HUES48 (cell line): ENCODE measurements around the gene LRRN1.
A peak's percentile ranks its signal among the peaks of the same experiment; 100 is the strongest.

Experiments used
- H3K27ac ChIP-seq: one replicate; pipeline ENCODE4 v1.7.0; 2013; ENCODE audit warnings: low read depth, low read length, inconsistent platforms
- H3K27me3 ChIP-seq: 2 replicates; pipeline ENCODE4 v1.6.1; 2013; ENCODE audit warnings: mild to moderate bottlenecking, low read length; ENCODE audit not compliant: control insufficient read depth, insufficient read depth
- H3K36me3 ChIP-seq: 2 replicates; pipeline ENCODE4 v1.6.1; 2013; ENCODE audit warnings: low read length; ENCODE audit not compliant: control insufficient read depth, insufficient read depth
- H3K4me1 ChIP-seq: 2 replicates; pipeline ENCODE4 v1.6.1; 2013; ENCODE audit warnings: mild to moderate bottlenecking, low read length; ENCODE audit not compliant: control insufficient read depth, insufficient read depth
- H3K4me3 ChIP-seq: 2 replicates; pipeline ENCODE4 v1.5.1; 2013; ENCODE audit warnings: mild to moderate bottlenecking, low read depth, low read length
- H3K9ac ChIP-seq: 2 replicates; pipeline ENCODE4 v1.6.1; 2013; ENCODE audit warnings: mild to moderate bottlenecking, low read depth, low read length, moderate library complexity
- H3K9me3 ChIP-seq: 2 replicates; pipeline ENCODE4 v1.6.1; 2013; ENCODE audit warnings: low read length; ENCODE audit not compliant: control insufficient read depth, insufficient read depth

The LRRN1 gene

GRCh38 chr3:3782457-3782856, 16.8 kb upstream of the LRRN1 start:
- Histone ChIP-seq H3K27ac (no peak overlapping the region), H3K4me1 (no peaks in the 10 kb centered on the region), H3K36me3 (no peaks in the 10 kb centered on the region), H3K27me3 (no peaks in the 10 kb centered on the region), H3K4me3 (no peak overlapping the region), H3K9me3 (no peaks in the 10 kb centered on the region), H3K9ac (no peak overlapping the region)

DNA sequence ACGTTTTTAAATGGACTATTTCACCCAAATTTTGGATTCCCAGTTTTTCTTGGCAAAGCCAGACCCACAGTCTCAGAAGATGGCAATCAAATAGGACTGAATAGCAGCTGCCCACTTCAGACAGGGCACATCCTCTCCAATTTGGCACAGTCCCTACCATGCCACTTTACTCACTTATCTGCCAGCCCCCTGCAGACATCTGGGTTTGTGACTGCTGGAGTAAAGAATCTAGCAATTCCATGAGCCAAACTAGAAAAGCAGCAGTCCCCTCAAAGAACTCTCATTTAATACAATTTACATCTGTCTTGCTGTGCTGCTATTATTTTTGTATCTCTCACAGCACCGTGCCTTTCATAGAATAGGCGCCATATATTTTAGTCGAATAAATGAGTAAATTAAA, 16.0 kb upstream of the LRRN1 start:
- no peaks in the 10 kb centered on the region for H3K36me3 ChIP-seq
- no peak overlapping the region for H3K9ac ChIP-seq
- no peak overlapping the region for H3K27ac ChIP-seq
- no peaks in the 10 kb centered on the region for H3K27me3 ChIP-seq
- no peak overlapping the region for H3K4me3 ChIP-seq
- no peaks in the 10 kb centered on the region for H3K4me1 ChIP-seq
- no peaks in the 10 kb centered on the region for H3K9me3 ChIP-seq

- no peaks in the 10 kb centered on the region for H3K4me1 ChIP-seq
- H3K4me3 ChIP-seq: no peak overlapping the region
- no peaks in the 10 kb centered on the region for H3K9me3 ChIP-seq
- no peaks in the 10 kb centered on the region for H3K27me3 ChIP-seq
- H3K36me3 ChIP-seq: no peaks in the 10 kb centered on the region
- H3K9ac ChIP-seq: no peak overlapping the region
- no peak overlapping the region for H3K27ac ChIP-seq
Measured at GRCh38 chr3:3783696-3784095, 15.5 kb upstream of the LRRN1 start.

- H3K36me3 ChIP-seq: no peaks in the 10 kb centered on the region
- no peak overlapping the region for H3K27ac ChIP-seq
- H3K9me3 ChIP-seq: no peaks in the 10 kb centered on the region
- H3K4me3 ChIP-seq: no peak overlapping the region
- H3K9ac ChIP-seq: no peak overlapping the region
- peaks cover 9% of the 10 kb centered on the region for H3K27me3 ChIP-seq
- H3K4me1 ChIP-seq: peaks cover 2% of the 10 kb centered on the region
Measured at GRCh38 chr3:3792391-3792790, 6.8 kb upstream of the LRRN1 start.

GRCh38 chr3:3798631-3799113, 559 bp upstream of the LRRN1 start:
- Histone ChIP-seq H3K36me3 (peaks cover 20% of the 10 kb centered on the region), H3K4me1 (peaks cover 24% of the 10 kb centered on the region), H3K27ac (peak overlapping the region; percentile 98), H3K27me3 (peaks cover 17% of the 10 kb centered on the region), H3K4me3 (peak overlapping the region; percentile 74), H3K9me3 (no peaks in the 10 kb centered on the region), H3K9ac (peak overlapping the region; percentile 92)

- Histone ChIP-seq H3K36me3 (peaks cover 34% of the 10 kb centered on the region), H3K9ac (peak overlapping the region; percentile 90), H3K4me1 (peaks cover 38% of the 10 kb centered on the region), H3K27ac (peak overlapping the region; percentile 96), H3K4me3 (peak overlapping the region; percentile 74), H3K27me3 (peaks cover 17% of the 10 kb centered on the region), H3K9me3 (no peaks in the 10 kb centered on the region)
Measured at GRCh38 chr3:3800080-3800455, 837 bp downstream of the LRRN1 start.

DNA sequence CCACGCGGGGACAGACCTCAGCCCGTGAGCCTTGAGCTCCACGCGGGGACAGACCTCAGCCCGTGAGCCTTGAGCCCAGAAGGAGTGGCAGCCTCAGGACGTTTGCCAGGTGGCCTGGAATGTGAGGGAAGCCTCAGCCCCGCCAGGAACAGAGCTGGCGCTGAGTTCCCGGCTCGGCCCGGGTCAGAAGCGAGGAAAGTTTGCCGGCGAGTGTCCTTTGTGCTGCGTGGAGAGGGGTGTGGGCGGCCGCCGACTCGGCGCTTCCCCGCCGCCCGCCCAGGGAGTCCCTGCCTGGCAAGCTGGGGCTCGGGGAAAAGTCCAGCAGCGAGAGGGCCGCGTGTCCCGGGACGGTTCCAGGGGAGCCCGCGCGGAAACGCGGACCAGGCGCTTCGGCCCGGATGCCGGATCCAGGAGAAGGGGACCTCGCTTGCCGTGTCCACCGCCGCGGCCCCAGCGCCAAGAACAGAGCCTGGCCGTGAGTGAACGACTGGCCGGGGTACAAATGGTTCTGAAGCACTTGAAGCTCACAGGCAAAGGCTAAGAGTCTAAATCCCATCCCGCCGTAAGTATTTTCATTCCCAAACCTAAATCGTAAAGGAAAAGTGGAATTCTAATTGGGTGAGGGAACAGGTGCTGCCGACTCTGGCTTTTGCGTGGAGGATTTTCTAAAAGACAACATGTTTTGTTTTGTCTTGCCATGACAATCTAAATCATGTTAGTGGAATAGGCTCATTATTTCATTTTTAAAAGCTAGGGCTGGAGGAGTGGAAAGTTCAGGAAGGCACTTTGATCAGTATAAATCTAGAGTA, 1.7 kb downstream of the LRRN1 start:
- Histone ChIP-seq H3K9me3 (no peaks in the 10 kb centered on the region), H3K36me3 (peaks cover 42% of the 10 kb centered on the region), H3K27ac (peak overlapping the region; percentile 96), H3K4me1 (peaks cover 47% of the 10 kb centered on the region), H3K27me3 (peaks cover 17% of the 10 kb centered on the region), H3K4me3 (peak overlapping the region; percentile 74), H3K9ac (peak overlapping the region; percentile 90)

DNA sequence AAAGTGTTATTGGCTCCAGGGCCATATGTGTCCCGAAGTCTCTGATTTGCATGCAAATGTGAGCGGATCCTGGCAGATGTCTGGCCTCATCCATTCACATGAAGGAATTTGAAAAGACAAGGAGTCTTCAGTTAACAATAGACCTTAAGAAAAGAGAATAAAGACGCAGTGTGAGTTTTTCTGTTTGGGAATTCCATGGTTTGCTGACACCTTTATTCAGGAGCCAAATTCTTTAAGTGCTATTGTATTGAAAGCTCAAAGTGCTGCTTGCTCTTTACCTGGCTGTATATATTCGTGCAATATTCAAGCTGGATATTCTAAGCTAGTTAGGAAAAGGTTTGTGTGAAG, 2.2 kb downstream of the LRRN1 start:
- H3K9me3 ChIP-seq: no peaks in the 10 kb centered on the region
- H3K9ac ChIP-seq: peak overlapping the region; percentile 90
- H3K36me3 ChIP-seq: peaks cover 48% of the 10 kb centered on the region
- H3K27ac ChIP-seq: peak overlapping the region; percentile 96
- H3K27me3 ChIP-seq: peaks cover 17% of the 10 kb centered on the region
- H3K4me1 ChIP-seq: peaks cover 52% of the 10 kb centered on the region
- H3K4me3 ChIP-seq: peak overlapping the region; percentile 74

GRCh38 chr3:3802046-3802445, 2.8 kb downstream of the LRRN1 start:
- Histone ChIP-seq H3K9me3 (no peaks in the 10 kb centered on the region), H3K27me3 (peaks cover 12% of the 10 kb centered on the region), H3K4me1 (peaks cover 57% of the 10 kb centered on the region), H3K36me3 (peaks cover 54% of the 10 kb centered on the region), H3K9ac (peak overlapping the region; percentile 83), H3K4me3 (peak overlapping the region; percentile 74), H3K27ac (peak overlapping the region; percentile 96)

DNA sequence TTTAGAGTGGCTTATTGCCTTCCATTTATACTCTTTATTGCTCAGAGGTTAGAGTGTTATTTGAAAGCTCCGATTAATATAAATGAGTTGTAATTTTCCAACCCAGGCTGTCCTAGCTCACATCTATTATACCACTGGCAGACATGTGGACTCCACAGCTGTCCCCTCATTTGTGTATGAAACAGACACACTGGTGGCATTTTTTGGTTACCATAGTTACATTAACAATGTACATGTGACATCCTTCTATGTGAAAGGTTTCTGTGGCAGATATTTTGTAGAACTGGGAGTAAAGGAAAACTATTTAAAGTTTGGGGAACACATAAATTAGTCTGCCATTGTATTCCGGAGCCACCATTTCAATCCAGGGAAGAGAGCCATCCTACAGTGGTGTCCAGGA, 5.3 kb downstream of the LRRN1 start:
- Histone ChIP-seq H3K27ac (no peak overlapping the region), H3K36me3 (peaks cover 72% of the 10 kb centered on the region), H3K27me3 (no peaks in the 10 kb centered on the region), H3K4me1 (peaks cover 52% of the 10 kb centered on the region), H3K9ac (no peak overlapping the region), H3K4me3 (peak overlapping the region; percentile 74; the same call in 1 of the 2 replicates), H3K9me3 (no peaks in the 10 kb centered on the region)

DNA sequence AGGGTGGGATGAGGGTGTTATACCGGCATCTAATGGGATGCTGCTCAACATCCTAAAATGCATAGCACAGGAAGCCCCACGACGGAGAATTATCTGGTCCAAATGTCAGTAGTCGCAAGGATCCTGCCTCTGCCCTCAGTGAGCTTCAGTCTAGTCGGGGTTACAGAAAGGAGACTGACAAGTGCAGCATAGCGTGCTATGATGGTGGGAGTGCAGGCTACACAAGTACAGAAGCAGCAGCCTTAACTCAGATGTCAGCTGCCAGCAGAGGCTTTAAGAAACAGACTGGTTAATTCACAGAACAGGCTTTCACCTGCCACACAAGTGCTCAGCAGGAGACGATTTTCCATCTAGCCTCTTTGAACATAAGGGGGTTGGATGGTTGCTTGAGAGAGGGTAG, 6.9 kb downstream of the LRRN1 start:
- peaks cover 61% of the 10 kb centered on the region for H3K4me1 ChIP-seq
- no peak overlapping the region for H3K27ac ChIP-seq
- no peaks in the 10 kb centered on the region for H3K27me3 ChIP-seq
- H3K9me3 ChIP-seq: no peaks in the 10 kb centered on the region
- H3K36me3 ChIP-seq: peaks cover 87% of the 10 kb centered on the region
- no peak overlapping the region for H3K4me3 ChIP-seq
- no peak overlapping the region for H3K9ac ChIP-seq
